GM18520 (cell line): ENCODE data around the gene SLC12A8.
"Not testable (repeated sequence)": the region's sequence is repeated elsewhere in the genome, so short reads cannot be mapped to it uniquely, and the experiment has no call there.

Experiments used
- ATAC-seq: cut with Tn5 transposase; IDR thresholded peaks from one replicate; pipeline ENCODE4 v1.9.1; 2021; ENCODE audit not compliant: unreplicated experiment

The SLC12A8 gene

GRCh38 chr3:125116311-125117080 is 96.1 kb downstream of the SLC12A8 start:
- no peak for ATAC-seq

GRCh38 chr3:125115640-125116039 is 96.9 kb downstream of the SLC12A8 start:
- ATAC-seq, result no peak

GRCh38 chr3:125112981-125113380 is 99.6 kb downstream of the SLC12A8 start:
- no peak for ATAC-seq

- no peak for ATAC-seq
These were observed 101.6 kb downstream of the SLC12A8 start for GRCh38 chr3:125110876-125111480.

GRCh38 chr3:125110016-125110875 is 102.3 kb downstream of the SLC12A8 start:
- ATAC-seq, result no peak

- ATAC-seq, result no peak
These were observed 103.0 kb downstream of the SLC12A8 start for GRCh38 chr3:125109536-125109925.

GRCh38 chr3:125108833-125109535 is 103.6 kb downstream of the SLC12A8 start:
- ATAC-seq, result no peak

GRCh38 chr3:125107861-125108567 is 104.5 kb downstream of the SLC12A8 start:
- ATAC-seq, result peak; percentile 43

- ATAC-seq, result no peak
These were observed 105.2 kb downstream of the SLC12A8 start for GRCh38 chr3:125107363-125107762.

- ATAC-seq, result no peak
These were observed 107.4 kb downstream of the SLC12A8 start for GRCh38 chr3:125105116-125105515.

- no peak for ATAC-seq
These were observed 107.9 kb downstream of the SLC12A8 start for GRCh38 chr3:125104639-125105038.

- no peak for ATAC-seq
These were observed 109.1 kb downstream of the SLC12A8 start for GRCh38 chr3:125103406-125103805.

GRCh38 chr3:125102470-125102869 is 110.1 kb downstream of the SLC12A8 start:
- ATAC-seq, result no peak

- ATAC-seq, result no peak
These were observed 113.8 kb downstream of the SLC12A8 start for GRCh38 chr3:125098611-125099291.

- ATAC-seq, result no peak
These were observed 121.9 kb downstream of the SLC12A8 start for GRCh38 chr3:125090649-125091048.

- ATAC-seq, result no peak
These were observed 124.7 kb downstream of the SLC12A8 start for GRCh38 chr3:125087768-125088391.

GRCh38 chr3:125085166-125085565 is 127.4 kb downstream of the SLC12A8 start:
- no peak for ATAC-seq

GRCh38 chr3:125083776-125084175 is 128.8 kb downstream of the SLC12A8 start:
- no peak for ATAC-seq

- ATAC-seq, result not testable (repeated sequence)
These were observed 130.2 kb downstream of the SLC12A8 start for GRCh38 chr3:125082339-125082738.
